ENCODE results near the gene PALD1. TPM values are rescaled to one million over a fixed set of nuclear protein-coding genes. Genes with fewer than 3 reads are reported as not detected.

Gene PALD1
- total RNA-seq, 1 experiment from 2014 or later: 33.1 TPM

DNA sequence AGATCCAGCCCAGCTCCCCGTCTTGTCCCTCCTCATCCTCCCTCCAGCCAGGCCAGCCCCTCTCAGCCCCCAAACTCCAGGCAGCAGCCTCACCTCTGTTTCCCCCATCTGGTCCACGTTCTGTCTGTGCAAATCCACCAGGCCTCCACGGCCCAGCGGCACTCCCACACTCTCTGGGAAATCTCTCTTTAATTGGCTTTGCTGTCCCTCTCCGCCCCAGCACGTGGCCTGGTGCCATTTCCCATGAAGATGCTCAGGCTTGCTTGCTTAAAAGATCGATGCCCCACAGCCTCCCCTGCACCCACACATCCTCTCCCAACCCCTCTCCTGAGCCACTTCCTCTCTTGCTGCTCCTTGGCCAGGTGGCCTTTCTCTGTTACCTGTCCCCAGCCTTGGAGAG is 84.7 kb downstream of the PALD1 start:
- Histone ChIP-seq H3K27me3 (ENCODE audit: insufficient read depth, low read length) (no peaks in the 10 kb centered on the region), H3K9me2 (ENCODE audit: insufficient read depth) (no peaks in the 10 kb centered on the region), H3K36me3 (ENCODE audit: control insufficient read depth in 1 of 2, insufficient read depth in 2 of 2, low read length in 2 of 2) (peaks cover 0 to 4% of the 10 kb centered on the region in 2 experiments; a peak in 1 of 4 replicates), H3K4me1 (ENCODE audit: control insufficient read depth in 1 of 2, insufficient read depth in 2 of 2, low read length in 2 of 2) (peaks cover 14 to 69% of the 10 kb centered on the region in 2 experiments), H4K20me1 (ENCODE audit: insufficient read depth) (no peaks in the 10 kb centered on the region), H3K27ac (ENCODE audit: low read depth, low read length) (no peak overlapping the region), H2AFZ (ENCODE audit: low read depth, low read length, poor library complexity, severe bottlenecking) (no peak overlapping the region), H3K79me2 (ENCODE audit: insufficient read depth, low read length) (peaks cover 11% of the 10 kb centered on the region; the same call in 1 of the 2 replicates), H3K9me3 (ENCODE audit: control insufficient read depth in 1 of 2, insufficient read depth in 1 of 2, low read depth in 1 of 2, low read length in 2 of 2) (no peaks in the 10 kb centered on the region), H3K4me3 (replicated peaks in 1 of 2; ENCODE audit: low read depth in 1 of 2, low read length in 2 of 2) (no peak overlapping the region), H3K4me2 (ENCODE audit: low read length) (no peak overlapping the region), H3K9ac (ENCODE audit: low read length) (no peak overlapping the region)
- no peak for DNase-seq (ENCODE audit: low read depth, low spot score)
- intact Hi-C loops (cut with micrococcal nuclease): no loop called here
- RAD21 ChIA-PET (ENCODE audit: low non-redundant PET in 1 of 2, low total read pairs in 2 of 2, uncharacterized antibody in 2 of 2, unreplicated experiment in 2 of 2): no interaction called here
- ATAC-seq: no peak
- TF ChIP-seq REST (IDR thresholded peaks at IDR 0.05; ENCODE audit: low read depth): no peak
- no peak for TF ChIP-seq CEBPB (IDR thresholded peaks at IDR 0.05; ENCODE audit: low read depth)
- no peak for TF ChIP-seq SRF (IDR thresholded peaks at IDR 0.05; ENCODE audit: low read depth)
- TF ChIP-seq, protein P1, sequence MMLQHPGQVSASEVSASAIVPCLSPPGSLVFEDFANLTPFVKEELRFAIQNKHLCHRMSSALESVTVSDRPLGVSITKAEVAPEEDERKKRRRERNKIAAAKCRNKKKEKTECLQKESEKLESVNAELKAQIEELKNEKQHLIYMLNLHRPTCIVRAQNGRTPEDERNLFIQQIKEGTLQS (IDR thresholded peaks at IDR 0.05): no peak
- TF ChIP-seq FOSL1 (IDR thresholded peaks at IDR 0.05; ENCODE audit: low read depth): no peak
- TF ChIP-seq, protein P2, sequence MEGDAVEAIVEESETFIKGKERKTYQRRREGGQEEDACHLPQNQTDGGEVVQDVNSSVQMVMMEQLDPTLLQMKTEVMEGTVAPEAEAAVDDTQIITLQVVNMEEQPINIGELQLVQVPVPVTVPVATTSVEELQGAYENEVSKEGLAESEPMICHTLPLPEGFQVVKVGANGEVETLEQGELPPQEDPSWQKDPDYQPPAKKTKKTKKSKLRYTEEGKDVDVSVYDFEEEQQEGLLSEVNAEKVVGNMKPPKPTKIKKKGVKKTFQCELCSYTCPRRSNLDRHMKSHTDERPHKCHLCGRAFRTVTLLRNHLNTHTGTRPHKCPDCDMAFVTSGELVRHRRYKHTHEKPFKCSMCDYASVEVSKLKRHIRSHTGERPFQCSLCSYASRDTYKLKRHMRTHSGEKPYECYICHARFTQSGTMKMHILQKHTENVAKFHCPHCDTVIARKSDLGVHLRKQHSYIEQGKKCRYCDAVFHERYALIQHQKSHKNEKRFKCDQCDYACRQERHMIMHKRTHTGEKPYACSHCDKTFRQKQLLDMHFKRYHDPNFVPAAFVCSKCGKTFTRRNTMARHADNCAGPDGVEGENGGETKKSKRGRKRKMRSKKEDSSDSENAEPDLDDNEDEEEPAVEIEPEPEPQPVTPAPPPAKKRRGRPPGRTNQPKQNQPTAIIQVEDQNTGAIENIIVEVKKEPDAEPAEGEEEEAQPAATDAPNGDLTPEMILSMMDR (IDR thresholded peaks at IDR 0.05 in 2 of 3, conservative IDR thresholded peaks at IDR 0.05 in 1 of 3; ENCODE audit: borderline replicate concordance in 1 of 3, insufficient read depth in 1 of 3, low read depth in 2 of 3, low read length in 2 of 3): no peak
- no peak for TF ChIP-seq MAX (IDR thresholded peaks at IDR 0.05)
- POLR2A ChIA-PET: no interaction called here
- no TSS peak for BruUV-seq (replicated peaks)
- CTCF ChIA-PET: no interaction called here

All from HCT116 (cell line).